ENCODE data around the gene LRRC1.

Gene LRRC1

DNA sequence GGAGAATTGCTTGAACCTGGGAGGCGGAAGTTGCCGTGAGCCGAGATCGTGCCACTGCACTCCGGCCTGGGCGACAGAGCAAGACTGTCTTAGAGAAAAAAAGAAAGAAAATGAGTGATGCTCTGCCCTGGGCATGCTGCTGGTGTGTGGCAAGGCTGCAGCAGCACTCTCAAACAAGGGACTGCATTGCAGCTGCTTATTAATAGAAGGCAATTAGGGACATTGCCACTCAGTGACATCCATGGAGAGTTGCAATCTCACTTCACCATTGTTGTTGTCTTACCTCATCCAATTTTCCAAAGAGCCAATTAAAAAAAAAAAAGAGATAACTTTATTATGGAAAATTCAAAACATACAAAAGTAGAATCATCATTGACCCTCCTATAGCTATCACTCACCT, 131.1 kb downstream of the LRRC1 start:
- no peak for ATAC-seq
- no peak for TF ChIP-seq CSDC2 (CRISPR knock-in tag; IDR thresholded peaks at IDR 0.05)
- TF ChIP-seq ARNTL (CRISPR knock-in tag; IDR thresholded peaks at IDR 0.05; ENCODE audit: borderline replicate concordance, low read depth), result no peak
- TF ChIP-seq SNAI2 (CRISPR knock-in tag; IDR thresholded peaks at IDR 0.05), result no peak
- TF ChIP-seq ZC3H10 (CRISPR knock-in tag; IDR thresholded peaks at IDR 0.05), result no peak

DNA sequence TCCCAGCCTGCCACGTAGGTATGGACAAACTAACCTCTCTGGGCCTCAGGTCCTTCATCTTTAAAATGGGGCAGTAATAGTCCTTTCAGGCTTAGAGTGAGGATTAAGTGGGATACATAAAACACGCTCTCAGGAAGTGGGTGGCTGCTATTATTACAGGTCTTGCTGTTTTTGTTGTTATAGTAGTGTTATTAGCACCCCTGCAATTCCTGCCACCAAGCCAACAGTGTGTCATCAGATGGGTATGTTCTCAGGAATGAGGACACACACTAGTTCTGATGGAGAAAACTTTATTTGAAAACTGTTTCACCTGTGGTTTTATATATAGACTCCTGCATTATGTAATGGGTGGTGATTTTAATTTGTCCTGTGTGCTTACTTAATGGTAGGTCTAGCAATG, 131.7 kb downstream of the LRRC1 start:
- TF ChIP-seq OSR1 (CRISPR knock-in tag; IDR thresholded peaks at IDR 0.05), result no peak
- no peak for TF ChIP-seq TSHZ2 (CRISPR knock-in tag; IDR thresholded peaks at IDR 0.05)
- TF ChIP-seq RARB (CRISPR knock-in tag; IDR thresholded peaks at IDR 0.05), result no peak
- TF ChIP-seq, protein P1, sequence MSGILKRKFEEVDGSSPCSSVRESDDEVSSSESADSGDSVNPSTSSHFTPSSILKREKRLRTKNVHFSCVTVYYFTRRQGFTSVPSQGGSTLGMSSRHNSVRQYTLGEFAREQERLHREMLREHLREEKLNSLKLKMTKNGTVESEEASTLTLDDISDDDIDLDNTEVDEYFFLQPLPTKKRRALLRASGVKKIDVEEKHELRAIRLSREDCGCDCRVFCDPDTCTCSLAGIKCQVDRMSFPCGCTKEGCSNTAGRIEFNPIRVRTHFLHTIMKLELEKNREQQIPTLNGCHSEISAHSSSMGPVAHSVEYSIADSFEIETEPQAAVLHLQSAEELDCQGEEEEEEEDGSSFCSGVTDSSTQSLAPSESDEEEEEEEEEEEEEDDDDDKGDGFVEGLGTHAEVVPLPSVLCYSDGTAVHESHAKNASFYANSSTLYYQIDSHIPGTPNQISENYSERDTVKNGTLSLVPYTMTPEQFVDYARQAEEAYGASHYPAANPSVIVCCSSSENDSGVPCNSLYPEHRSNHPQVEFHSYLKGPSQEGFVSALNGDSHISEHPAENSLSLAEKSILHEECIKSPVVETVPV (CRISPR knock-in tag; IDR thresholded peaks at IDR 0.05), result no peak
- TF ChIP-seq ISL1 (CRISPR knock-in tag; IDR thresholded peaks at IDR 0.05), result no peak
- TF ChIP-seq PATZ1 (CRISPR knock-in tag; IDR thresholded peaks at IDR 0.05; ENCODE audit: borderline replicate concordance), result no peak
- no peak for TF ChIP-seq PPARA (CRISPR knock-in tag; IDR thresholded peaks at IDR 0.05; ENCODE audit: borderline replicate concordance)
- TF ChIP-seq ZC3H10 (CRISPR knock-in tag; IDR thresholded peaks at IDR 0.05), result no peak
- no peak for TF ChIP-seq TOX (CRISPR knock-in tag; IDR thresholded peaks at IDR 0.05; ENCODE audit: borderline replicate concordance)
- TF ChIP-seq SNAI2 (CRISPR knock-in tag; IDR thresholded peaks at IDR 0.05), result no peak
- no peak for TF ChIP-seq ARNTL (CRISPR knock-in tag; IDR thresholded peaks at IDR 0.05; ENCODE audit: borderline replicate concordance, low read depth)
- TF ChIP-seq GLIS3 (CRISPR knock-in tag; IDR thresholded peaks at IDR 0.05), result no peak
- no peak for TF ChIP-seq ZNF565 (CRISPR knock-in tag; conservative IDR thresholded peaks at IDR 0.05; ENCODE audit: low read depth)
- TF ChIP-seq, protein P2, sequence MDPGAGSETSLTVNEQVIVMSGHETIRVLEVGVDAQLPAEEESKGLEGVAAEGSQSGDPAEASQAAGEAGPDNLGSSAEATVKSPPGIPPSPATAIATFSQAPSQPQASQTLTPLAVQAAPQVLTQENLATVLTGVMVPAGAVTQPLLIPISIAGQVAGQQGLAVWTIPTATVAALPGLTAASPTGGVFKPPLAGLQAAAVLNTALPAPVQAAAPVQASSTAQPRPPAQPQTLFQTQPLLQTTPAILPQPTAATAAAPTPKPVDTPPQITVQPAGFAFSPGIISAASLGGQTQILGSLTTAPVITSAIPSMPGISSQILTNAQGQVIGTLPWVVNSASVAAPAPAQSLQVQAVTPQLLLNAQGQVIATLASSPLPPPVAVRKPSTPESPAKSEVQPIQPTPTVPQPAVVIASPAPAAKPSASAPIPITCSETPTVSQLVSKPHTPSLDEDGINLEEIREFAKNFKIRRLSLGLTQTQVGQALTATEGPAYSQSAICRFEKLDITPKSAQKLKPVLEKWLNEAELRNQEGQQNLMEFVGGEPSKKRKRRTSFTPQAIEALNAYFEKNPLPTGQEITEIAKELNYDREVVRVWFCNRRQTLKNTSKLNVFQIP (CRISPR knock-in tag; IDR thresholded peaks at IDR 0.05; ENCODE audit: borderline replicate concordance, low read depth), result no peak
- no peak for TF ChIP-seq TCF4 (CRISPR knock-in tag; IDR thresholded peaks at IDR 0.05; ENCODE audit: borderline replicate concordance)
- TF ChIP-seq BACH2 (CRISPR knock-in tag; IDR thresholded peaks at IDR 0.05; ENCODE audit: borderline replicate concordance), result no peak
- TF ChIP-seq ESRRG (CRISPR knock-in tag; IDR thresholded peaks at IDR 0.05), result no peak
- TF ChIP-seq, protein P3, sequence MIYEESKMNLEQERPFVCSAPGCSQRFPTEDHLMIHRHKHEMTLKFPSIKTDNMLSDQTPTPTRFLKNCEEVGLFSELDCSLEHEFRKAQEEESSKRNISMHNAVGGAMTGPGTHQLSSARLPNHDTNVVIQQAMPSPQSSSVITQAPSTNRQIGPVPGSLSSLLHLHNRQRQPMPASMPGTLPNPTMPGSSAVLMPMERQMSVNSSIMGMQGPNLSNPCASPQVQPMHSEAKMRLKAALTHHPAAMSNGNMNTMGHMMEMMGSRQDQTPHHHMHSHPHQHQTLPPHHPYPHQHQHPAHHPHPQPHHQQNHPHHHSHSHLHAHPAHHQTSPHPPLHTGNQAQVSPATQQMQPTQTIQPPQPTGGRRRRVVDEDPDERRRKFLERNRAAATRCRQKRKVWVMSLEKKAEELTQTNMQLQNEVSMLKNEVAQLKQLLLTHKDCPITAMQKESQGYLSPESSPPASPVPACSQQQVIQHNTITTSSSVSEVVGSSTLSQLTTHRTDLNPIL (CRISPR knock-in tag; IDR thresholded peaks at IDR 0.05; ENCODE audit: low read depth), result no peak
- no peak for TF ChIP-seq ZFP3 (CRISPR knock-in tag; IDR thresholded peaks at IDR 0.05)
- no peak for TF ChIP-seq CSDC2 (CRISPR knock-in tag; IDR thresholded peaks at IDR 0.05)
- no peak for ATAC-seq

DNA sequence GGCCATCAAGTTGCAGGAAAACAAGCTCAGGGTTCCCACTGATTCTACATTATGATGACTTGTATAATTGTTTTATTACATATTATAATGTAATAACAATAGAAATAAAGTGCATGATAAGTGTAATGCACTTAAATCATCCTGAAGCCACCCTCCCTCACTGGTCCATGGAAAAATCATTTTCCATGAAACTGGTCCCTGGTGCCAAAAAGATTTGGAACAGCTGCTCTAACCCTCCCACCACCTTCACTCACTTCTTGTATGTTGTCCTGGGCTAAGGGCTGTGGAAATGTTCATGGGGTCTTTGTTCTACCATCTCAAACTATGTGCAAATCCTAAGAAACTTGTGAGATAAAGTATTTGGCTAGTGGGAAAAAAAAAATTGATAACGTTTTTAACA, 133.8 kb downstream of the LRRC1 start:
- TF ChIP-seq RARB (CRISPR knock-in tag; IDR thresholded peaks at IDR 0.05) (no peak), ZNF8 (CRISPR knock-in tag; IDR thresholded peaks at IDR 0.05) (no peak), TOX (CRISPR knock-in tag; IDR thresholded peaks at IDR 0.05; ENCODE audit: borderline replicate concordance) (no peak), ZFP3 (CRISPR knock-in tag; IDR thresholded peaks at IDR 0.05) (no peak), ZFP30 (CRISPR knock-in tag; IDR thresholded peaks at IDR 0.05) (no peak), SNAI2 (CRISPR knock-in tag; IDR thresholded peaks at IDR 0.05) (no peak), ZNF70 (CRISPR knock-in tag; IDR thresholded peaks at IDR 0.05) (no peak), PPARA (CRISPR knock-in tag; IDR thresholded peaks at IDR 0.05; ENCODE audit: borderline replicate concordance) (no peak), CSDC2 (CRISPR knock-in tag; IDR thresholded peaks at IDR 0.05) (no peak)
- TF ChIP-seq, protein P1 (CRISPR knock-in tag; IDR thresholded peaks at IDR 0.05), result no peak
- TF ChIP-seq, protein P3 (CRISPR knock-in tag; IDR thresholded peaks at IDR 0.05; ENCODE audit: low read depth), result no peak
- TF ChIP-seq, protein P2 (CRISPR knock-in tag; IDR thresholded peaks at IDR 0.05; ENCODE audit: borderline replicate concordance, low read depth), result no peak
- no peak for ATAC-seq
